Stimulated activated CD4-positive, alpha-beta T cell treated with anti-CD3 and anti-CD28 coated beads, Interleukin-12 subunit alpha, Interleukin-12 subunit beta, amount 100 ng/mL, for 48 hours (primary cell): ENCODE measurements around the gene VIM.
"Not testable (repeated sequence)": the region's sequence is repeated elsewhere in the genome, so short reads cannot be mapped to it uniquely, and the experiment has no call there.

ENCODE experiments used
- DNase-seq, 3 donors: peaks; one replicate each; pipeline ENCODE4 v3.0.0-alpha.2; 2020; ENCODE audit warnings: low read depth in 2 of 3, low spot score in 1 of 3

Gene VIM

GRCh38 chr10:17232276-17232960, 4.4 kb downstream of the VIM start:
- no peak for DNase-seq

GRCh38 chr10:17233286-17233991, 5.4 kb downstream of the VIM start:
- DNase-seq = no peak

- DNase-seq = no peak
Observed at GRCh38 chr10:17234431-17234945, 6.4 kb downstream of the VIM start.

GRCh38 chr10:17235136-17235535, 7.1 kb downstream of the VIM start:
- DNase-seq = no peak

GRCh38 chr10:17236468-17237148, 8.6 kb downstream of the VIM start:
- no peak for DNase-seq

- DNase-seq = no peak
Observed at GRCh38 chr10:17237149-17237527, 9.1 kb downstream of the VIM start.

- no peak for DNase-seq
Observed at GRCh38 chr10:17237915-17238444, 9.9 kb downstream of the VIM start.

- DNase-seq = no peak
Observed at GRCh38 chr10:17238445-17239291, 10.6 kb downstream of the VIM start.

- no peak for DNase-seq
Observed at GRCh38 chr10:17239345-17240085, 11.5 kb downstream of the VIM start.

- no peak for DNase-seq
Observed at GRCh38 chr10:17240096-17240495, 12.1 kb downstream of the VIM start.

- DNase-seq = no peak
Observed at GRCh38 chr10:17240616-17241015, 12.6 kb downstream of the VIM start.

- DNase-seq = no peak
Observed at GRCh38 chr10:17241611-17242333, 13.7 kb downstream of the VIM start.

GRCh38 chr10:17244700-17245365, 16.8 kb downstream of the VIM start:
- no peak for DNase-seq

GRCh38 chr10:17247210-17247609, 19.2 kb downstream of the VIM start:
- DNase-seq = no peak

GRCh38 chr10:17248964-17249363, 20.9 kb downstream of the VIM start:
- no peak for DNase-seq

- DNase-seq = no peak
Observed at GRCh38 chr10:17249820-17250219, 21.8 kb downstream of the VIM start.

GRCh38 chr10:17250736-17251135, 22.7 kb downstream of the VIM start:
- DNase-seq = no peak

- not testable (repeated sequence) for DNase-seq
Observed at GRCh38 chr10:17254543-17255050, 26.6 kb downstream of the VIM start.

GRCh38 chr10:17255512-17255911, 27.5 kb downstream of the VIM start:
- DNase-seq = no peak
